ENCODE results near the gene MAGEC3.

MAGEC3 gene

GRCh38 chrX:141947350-141947749 is 109.2 kb downstream of the MAGEC3 start:
- no peak for DNase-seq
